Gastrocnemius medialis (tissue), 4 donors: ENCODE results near the gene CYTH3. TPM values are rescaled to one million over a fixed set of nuclear protein-coding genes. Genes with fewer than 3 reads are reported as not detected.

ENCODE experiments used
- ATAC-seq, 2 donors: fragments of 150-250 bp; one replicate each; pipeline ENCODE4 v1.9.1; 2016
- DNase-seq, 2 donors: peaks; one replicate each; pipeline ENCODE4 v3.0.0-alpha.2; 2019
- H3K27ac ChIP-seq, 4 donors: fragments of 200-600 bp; sonication (generic); 1 replicate in 1 of 4; 2 replicates in 3 of 4; pipeline ENCODE4 v1.5.1; 2016 to 2018; ENCODE audit warnings: mild to moderate bottlenecking in 2 of 4, moderate library complexity in 1 of 4
- H3K27me3 ChIP-seq, 3 donors: fragments of 200-600 bp; sonication (generic) in 2 of 3; 1 replicate in 1 of 3; 2 replicates in 2 of 3; pipeline versions ENCODE4 v1.5.1 to v1.6.0; 2016 to 2019; ENCODE audit warnings: mild to moderate bottlenecking in 1 of 3, moderate library complexity in 1 of 3
- H3K36me3 ChIP-seq, 2 donors: fragments of 200-600 bp; sonication (generic) in 1 of 2; one replicate each; pipeline ENCODE4 v1.5.1; 2017 to 2018
- H3K4me1 ChIP-seq, 2 donors: fragments of 200-600 bp; sonication (generic) in 1 of 2; one replicate each; pipeline ENCODE4 v1.5.1; 2016 to 2017; ENCODE audit warnings: mild to moderate bottlenecking in 2 of 2
- H3K4me3 ChIP-seq, 4 donors: fragments of 200-600 bp; sonication (generic) in 3 of 4; 1 replicate in 1 of 4; 2 replicates in 3 of 4; pipeline ENCODE4 v1.5.1; 2016 to 2019; ENCODE audit warnings: mild to moderate bottlenecking in 2 of 4
- H3K9me3 ChIP-seq, 3 donors: fragments of 200-600 bp; sonication (generic) in 2 of 3; 1 replicate in 1 of 3; 2 replicates in 2 of 3; pipeline ENCODE4 v1.5.1; 2016 to 2019
- CTCF ChIP-seq, 5 experiments: fragments of 450-650 bp in 3 of 5; fragments of 200-600 bp in 2 of 5; sonication (generic) in 2 of 5; IDR thresholded peaks in 4 of 5; conservative IDR thresholded peaks in 1 of 5; 1 replicate in 4 of 5; 2 replicates in 1 of 5; pipeline ENCODE4 v1.5.1; 2016 to 2019; ENCODE audit warnings: antibody characterized with exemption in 5 of 5, mild to moderate bottlenecking in 3 of 5, moderate library complexity in 3 of 5
- POLR2A ChIP-seq, 2 donors: fragments of 450-650 bp; IDR thresholded peaks; one replicate each; pipeline ENCODE4 v1.6.1; 2017; ENCODE audit warnings: antibody characterized with exemption in 2 of 2, mild to moderate bottlenecking in 2 of 2, moderate library complexity in 2 of 2
- in situ Hi-C, 4 donors: fragments of 200-750 bp; cut with MboI; loops; one replicate each; pipeline versions ENCODE4 v1.15.0 to v1.8.0; 2017; ENCODE audit warnings: low sequenced_read_pairs in 4 of 4
- intact Hi-C: fragments of 100-400 bp; cut with DNase I; formaldehyde crosslinking; loops from one replicate; pipeline ENCODE4 v1.15.1; 2023; ENCODE audit warnings: low total_unique reads
- total RNA-seq, 4 donors: library from RNA; depleted of rRNA; stranded (reverse); fragments of >200 nt; gene quantifications; one replicate each; pipeline versions ENCODE4 v1.1.0 to v1.2.3, GENCODE V29; 2016

The CYTH3 gene
- total RNA-seq, 4 donors from 2014 or later, result 14.3 to 20.2 (median 16.7) TPM

DNA sequence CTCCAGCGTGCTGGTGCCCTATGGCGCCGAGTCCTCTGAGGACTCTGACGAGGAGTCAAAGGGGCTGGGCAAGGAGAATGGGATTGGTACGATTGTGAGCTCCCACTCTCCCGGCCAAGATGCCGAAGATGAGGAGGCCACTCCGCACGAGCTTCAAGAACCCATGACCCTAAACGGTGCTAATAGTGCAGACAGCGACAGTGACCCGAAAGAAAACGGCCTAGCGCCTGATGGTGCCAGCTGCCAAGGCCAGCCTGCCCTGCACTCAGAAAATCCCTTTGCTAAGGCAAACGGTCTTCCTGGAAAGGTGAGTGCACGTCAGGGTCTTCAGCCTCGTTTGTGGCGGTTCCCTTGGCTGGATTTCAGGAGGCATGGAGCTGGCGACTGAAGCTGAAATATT, 122.4 kb downstream of the CYTH3 start:
- peaks cover 0 to 93% of the 10 kb centered on the region in 2 donors for H3K36me3 ChIP-seq

DNA sequence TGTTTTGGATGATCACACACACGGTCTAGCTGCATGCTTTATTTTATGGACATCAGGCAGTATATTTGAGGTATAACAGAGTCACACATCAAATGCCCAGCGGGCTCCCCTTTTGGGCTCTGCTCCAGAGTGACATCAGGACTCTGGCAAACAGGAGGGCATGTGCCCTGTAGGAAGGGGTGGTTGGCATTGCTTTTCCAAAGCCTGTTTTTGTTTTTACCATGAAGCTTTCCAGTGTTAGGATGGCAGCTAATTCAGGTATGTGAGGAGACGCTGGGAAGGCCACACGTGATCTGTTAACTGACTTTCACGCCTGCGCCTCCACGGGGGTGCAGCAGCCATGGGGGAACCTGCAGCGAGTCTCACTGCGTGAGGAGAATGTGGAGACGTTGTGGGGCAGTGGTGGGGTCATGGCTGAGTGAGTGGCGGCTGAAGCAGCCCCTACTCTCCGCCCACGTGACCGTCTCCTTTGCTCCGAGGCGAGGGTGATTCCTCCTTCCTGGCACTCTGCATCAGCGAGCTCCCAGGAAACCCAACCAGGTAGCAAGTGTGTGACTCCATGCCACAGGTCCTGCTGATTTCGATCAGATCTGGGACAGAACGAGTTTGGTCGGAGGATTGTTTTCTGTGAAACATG, 123.6 kb downstream of the CYTH3 start:
- H3K4me3 ChIP-seq, result no peak overlapping the region
- no peaks in the 10 kb centered on the region for H3K4me1 ChIP-seq
- no peak for ATAC-seq
- TF ChIP-seq POLR2A (IDR thresholded peaks at IDR 0.05) (no peak), CTCF (IDR thresholded peaks at IDR 0.05 in 4 of 5, conservative IDR thresholded peaks at IDR 0.05 in 1 of 5) (no peak)
- in situ Hi-C loops (no loop called here), intact Hi-C loops (no loop called here)
- DNase-seq, result no peak
- H3K27me3 ChIP-seq, result no peaks in the 10 kb centered on the region
- peaks cover 0 to 97% of the 10 kb centered on the region in 2 donors for H3K36me3 ChIP-seq
- no peaks in the 10 kb centered on the region for H3K9me3 ChIP-seq
- no peak overlapping the region for H3K27ac ChIP-seq

More for the DNA sequence above, 122.4 kb downstream of the CYTH3 start:
- Histone ChIP-seq H3K9me3 (no peaks in the 10 kb centered on the region), H3K27ac (no peak overlapping the region), H3K4me3 (no peak overlapping the region), H3K4me1 (no peaks in the 10 kb centered on the region), H3K27me3 (no peaks in the 10 kb centered on the region)
- DNase-seq, result no peak
- no peak for TF ChIP-seq CTCF (IDR thresholded peaks at IDR 0.05 in 4 of 5, conservative IDR thresholded peaks at IDR 0.05 in 1 of 5)
- TF ChIP-seq POLR2A (IDR thresholded peaks at IDR 0.05), result no peak
- intact Hi-C loops, result no loop called here
- in situ Hi-C loops, result loop anchor here in 1 of 4 donors (10.0 kb wide), 1 partner anchor 175 kb away; no protein-coding TSS in a partner anchor
- ATAC-seq, result no peak

DNA sequence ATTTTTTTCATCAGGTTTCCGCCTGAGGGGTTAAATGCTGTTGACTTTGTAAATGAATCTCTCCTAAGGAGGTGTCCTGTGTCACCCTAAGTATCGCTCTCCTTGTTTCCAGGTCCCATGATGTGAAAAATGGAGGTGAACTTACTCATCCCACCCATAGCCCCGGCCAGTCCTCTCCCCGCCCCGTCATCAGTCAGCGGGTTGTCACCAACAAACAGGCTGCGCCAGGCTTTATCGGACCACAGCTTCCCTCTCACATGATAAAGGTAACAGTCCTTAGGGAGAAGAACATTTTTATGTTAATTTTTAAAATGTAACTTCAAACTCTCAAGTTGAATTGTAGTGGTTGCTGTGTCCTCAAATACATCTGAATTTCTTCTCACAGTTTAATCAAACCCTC, 124.8 kb downstream of the CYTH3 start:
- Histone ChIP-seq H3K27ac (no peak overlapping the region), H3K27me3 (no peaks in the 10 kb centered on the region), H3K4me3 (no peak overlapping the region), H3K36me3 (peaks cover 0 to 100% of the 10 kb centered on the region in 2 donors), H3K9me3 (no peaks in the 10 kb centered on the region), H3K4me1 (no peaks in the 10 kb centered on the region)
- intact Hi-C loops (no loop called here), in situ Hi-C loops (no loop called here)
- ATAC-seq (no peak), DNase-seq (no peak)
- TF ChIP-seq CTCF (IDR thresholded peaks at IDR 0.05 in 4 of 5, conservative IDR thresholded peaks at IDR 0.05 in 1 of 5), result no peak
- TF ChIP-seq POLR2A (IDR thresholded peaks at IDR 0.05), result no peak

DNA sequence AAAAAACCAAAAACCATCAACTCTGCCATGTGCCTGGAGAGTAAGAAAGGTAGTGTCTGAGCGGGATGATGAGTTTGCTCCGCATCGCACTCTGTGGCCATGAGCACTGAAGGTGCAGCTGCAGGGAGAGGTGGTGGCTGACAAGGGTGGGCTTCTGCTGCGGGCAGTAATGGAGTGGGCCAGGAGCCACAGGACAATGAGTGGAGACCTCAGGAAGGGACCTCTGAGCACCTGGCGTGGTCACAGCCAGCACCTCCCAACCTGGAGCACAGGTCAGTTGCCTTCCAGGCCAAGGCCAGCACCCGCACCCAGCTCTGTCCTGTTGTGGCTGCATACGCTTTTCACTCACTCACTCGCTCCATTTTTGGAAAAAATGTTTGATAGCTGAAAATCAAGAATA, 125.8 kb downstream of the CYTH3 start:
- ATAC-seq, result no peak
- Histone ChIP-seq H3K9me3 (no peaks in the 10 kb centered on the region), H3K27me3 (no peaks in the 10 kb centered on the region), H3K27ac (no peak overlapping the region), H3K36me3 (peaks cover 0 to 92% of the 10 kb centered on the region in 2 donors), H3K4me3 (no peak overlapping the region), H3K4me1 (no peaks in the 10 kb centered on the region)
- no peak for DNase-seq
- in situ Hi-C loops, result no loop called here
- no peak for TF ChIP-seq POLR2A (IDR thresholded peaks at IDR 0.05)
- no peak for TF ChIP-seq CTCF (IDR thresholded peaks at IDR 0.05 in 4 of 5, conservative IDR thresholded peaks at IDR 0.05 in 1 of 5)
- intact Hi-C loops, result no loop called here

GRCh38 chr7:6143997-6144396, 128.4 kb downstream of the CYTH3 start:
- Histone ChIP-seq H3K27ac (no peak overlapping the region), H3K4me1 (no peaks in the 10 kb centered on the region), H3K27me3 (no peaks in the 10 kb centered on the region), H3K4me3 (no peak overlapping the region), H3K9me3 (no peaks in the 10 kb centered on the region), H3K36me3 (peaks cover 0 to 86% of the 10 kb centered on the region in 2 donors)
- in situ Hi-C loops (no loop called here), intact Hi-C loops (no loop called here)
- DNase-seq (no peak), ATAC-seq (no peak)
- TF ChIP-seq CTCF (IDR thresholded peaks at IDR 0.05 in 4 of 5, conservative IDR thresholded peaks at IDR 0.05 in 1 of 5), result no peak
- TF ChIP-seq POLR2A (IDR thresholded peaks at IDR 0.05), result no peak
